ENCODE data around the gene GUCY1A2. TPM values are rescaled to one million over a fixed set of nuclear protein-coding genes. Genes with fewer than 3 reads are reported as not detected.

The GUCY1A2 gene
- total RNA-seq, 1 experiment from 2014 or later, result 0.55 TPM

GRCh38 chr11:106642331-106642730, 375.9 kb downstream of the GUCY1A2 start:
- Histone ChIP-seq H2BK12ac (ENCODE audit: insufficient read length, low read depth, low read length) (no peak overlapping the region), H2BK15ac (ENCODE audit: low read depth, low read length) (no peak overlapping the region), H4K91ac (ENCODE audit: insufficient read length, low read depth, low read length) (no peak overlapping the region), H4K5ac (ENCODE audit: insufficient read length, low read depth, low read length) (no peak overlapping the region), H3K9ac (ENCODE audit: extremely low read depth, insufficient read length, low read length) (no peak overlapping the region), H3T11ph (ENCODE audit: low read length) (no peak overlapping the region), H3K4me2 (ENCODE audit: insufficient read depth, insufficient read length, low read length) (no peak overlapping the region), H2BK120ac (ENCODE audit: low read depth, low read length, poor library complexity, severe bottlenecking) (no peak overlapping the region), H3K18ac (ENCODE audit: insufficient read length, low read depth, low read length) (no peak overlapping the region), H3K79me2 (ENCODE audit: insufficient read depth, low read length) (no peaks in the 10 kb centered on the region), H3K79me1 (ENCODE audit: insufficient read depth, low read depth, low read length, poor library complexity, severe bottlenecking) (no peaks in the 10 kb centered on the region), H3K4me1 (ENCODE audit: insufficient read depth, low read length) (no peaks in the 10 kb centered on the region), H3K23ac (ENCODE audit: insufficient read length, low read depth, low read length) (no peak overlapping the region), H3K9me3 (ENCODE audit: control insufficient read depth, low read depth, low read length) (no peaks in the 10 kb centered on the region), H3K27me3 (ENCODE audit: insufficient read depth, low read length) (no peaks in the 10 kb centered on the region), H2AK5ac (ENCODE audit: insufficient read length, low read length) (no peak overlapping the region), H3K27ac (ENCODE audit: insufficient read length, low read depth, low read length) (no peak overlapping the region), H2BK5ac (ENCODE audit: insufficient read length, low read length) (no peak overlapping the region), H4K8ac (replicated peaks; ENCODE audit: insufficient read length, low read depth, low read length) (no peak overlapping the region), H2AFZ (ENCODE audit: low read length) (no peak overlapping the region), H3K56ac (ENCODE audit: insufficient read length, low read depth, low read length) (no peak overlapping the region), H3K4ac (ENCODE audit: low read depth, low read length) (no peak overlapping the region), H2BK20ac (ENCODE audit: low read depth, low read length, poor library complexity, severe bottlenecking) (no peak overlapping the region), H4K20me1 (ENCODE audit: control insufficient read depth, insufficient read depth, insufficient read length) (no peaks in the 10 kb centered on the region), H3K14ac (ENCODE audit: insufficient read depth, low read length) (no peak overlapping the region), H3K23me2 (ENCODE audit: insufficient read length, low read depth, low read length, poor library complexity, severe bottlenecking) (no peaks in the 10 kb centered on the region)
- WGBS (ENCODE audit: extremely low coverage, insufficient read length, low lambda C conversion rate), result no CpG with 5 or more reads among the region's 1 CpG
- DNase-seq, result no peak
- Mint-ChIP-seq H3K9me3 (peaks cover 8% of the 10 kb centered on the region in 2 experiments; a peak in 3 of 5 replicates), H3K4me3 (no peak overlapping the region), H3K27ac (no peak overlapping the region; a peak in 1 of 7 replicates), H3K27me3 (ENCODE audit: low read depth) (no peaks in the 10 kb centered on the region), H3K4me1 (no peaks in the 10 kb centered on the region), H3K36me3 (ENCODE audit: insufficient read depth in 1 of 3, low read depth in 3 of 3) (peaks cover 0 to 3% (median 2%) of the 10 kb centered on the region in 3 experiments; a peak in 3 of 7 replicates)
- TF ChIP-seq CTCF (conservative IDR thresholded peaks at IDR 0.05), result no peak

Measured in H9 (cell line).